ENCODE results near the gene RBBP5. TPM values are rescaled to one million over a fixed set of nuclear protein-coding genes. Genes with fewer than 3 reads are reported as not detected.

Gene RBBP5
- total RNA-seq, 1 donor from 2014 or later = 17.9 TPM

Other genes with a start within 250 kb of the RBBP5 start
- gene CNTN2, start 78.8 kb downstream of the RBBP5 start, total RNA-seq = not detected in 2 replicates
- gene TMEM81, start 37.5 kb downstream of the RBBP5 start, total RNA-seq = 2.3 and 2.5 TPM in 2 replicates
- 8.4 and 11.6 TPM in 2 replicates for gene DSTYK, start 89.7 kb upstream of the RBBP5 start, total RNA-seq
- 15.0 and 24.0 TPM in 2 replicates for gene TMCC2, start 106.0 kb upstream of the RBBP5 start, total RNA-seq
- 0.70 and 0.88 TPM in 2 replicates for gene NUAK2, start 199.8 kb upstream of the RBBP5 start, total RNA-seq
- not detected in 2 replicates for gene KLHDC8A, start 234.9 kb upstream of the RBBP5 start, total RNA-seq

Data from myocyte (in vitro differentiated cells).